Measurements from ENCODE around the gene ADI1. TPM values are rescaled to one million over a fixed set of nuclear protein-coding genes. Genes with fewer than 3 reads are reported as not detected.
"Not testable (repeated sequence)": the region's sequence is repeated elsewhere in the genome, so short reads cannot be mapped to it uniquely, and the experiment has no call there.

Gene ADI1
- total and polyA plus RNA-seq, 2 experiments from 2014 or later: 106 to 204 TPM

GRCh38 chr2:3450385-3451010 is 68.8 kb downstream of the ADI1 start:
- TF ChIP-seq EZH2phosphoT487 (IDR thresholded peaks at IDR 0.05; ENCODE audit: low read depth, severe bottlenecking, unreplicated experiment) (no peak), EZH2 (IDR thresholded peaks at IDR 0.05; ENCODE audit: borderline replicate concordance) (no peak), CTCF (IDR thresholded peaks at IDR 0.05; ENCODE audit: poor library complexity) (no peak)

DNA sequence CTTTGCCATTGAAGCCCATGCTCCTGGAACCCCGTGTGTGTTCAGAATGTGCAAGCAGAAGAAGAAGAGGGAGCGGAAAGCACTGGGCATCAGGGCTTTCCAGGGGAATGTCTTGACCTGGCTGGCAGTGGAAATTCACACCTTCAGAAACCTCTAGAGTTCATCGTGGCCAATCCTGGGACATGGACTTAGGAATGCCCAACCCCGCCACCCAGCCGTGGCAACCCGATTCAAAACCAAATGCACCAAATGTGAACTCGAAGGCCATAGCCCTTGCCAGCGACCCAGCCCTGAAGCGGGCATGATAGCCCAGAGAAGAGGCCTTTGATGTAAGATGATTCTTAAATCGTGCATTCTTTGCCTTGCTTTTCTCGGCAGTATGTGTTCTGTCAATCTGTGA is 69.4 kb downstream of the ADI1 start:
- H3K27me3 ChIP-seq: no peaks in the 10 kb centered on the region
- H3K27ac ChIP-seq: no peak overlapping the region
- no peak overlapping the region for H3K4me3 ChIP-seq
- H3K9me2 ChIP-seq (replicated peaks; ENCODE audit: insufficient read depth): no peaks in the 10 kb centered on the region
- H3K36me3 ChIP-seq (replicated peaks; ENCODE audit: insufficient read depth, low read depth): no peaks in the 10 kb centered on the region
- no peak for DNase-seq (ENCODE audit: low spot score)
- no peaks in the 10 kb centered on the region for H4K20me1 ChIP-seq (ENCODE audit: insufficient read depth, poor library complexity, severe bottlenecking)
- H3K79me2 ChIP-seq: no peaks in the 10 kb centered on the region
- TF ChIP-seq EZH2phosphoT487 (IDR thresholded peaks at IDR 0.05; ENCODE audit: low read depth, severe bottlenecking, unreplicated experiment): no peak
- no peaks in the 10 kb centered on the region for H3K9me3 ChIP-seq (ENCODE audit: low read depth)
- WGBS (ENCODE audit: low lambda C conversion rate, missing lambda C conversion rate): 96% methylated on average over 11 of the region's 11 CpGs
- H2AFZ ChIP-seq: no peak overlapping the region
- no peak overlapping the region for H3K4me2 ChIP-seq
- H3K4me1 ChIP-seq (ENCODE audit: insufficient read depth): no peaks in the 10 kb centered on the region

More at GRCh38 chr2:3450385-3451010, 68.8 kb downstream of the ADI1 start:
- Histone ChIP-seq H3K4me1 (ENCODE audit: insufficient read depth) (no peaks in the 10 kb centered on the region), H3K4me2 (no peak overlapping the region), H4K20me1 (ENCODE audit: insufficient read depth, poor library complexity, severe bottlenecking) (no peaks in the 10 kb centered on the region), H3K9me2 (replicated peaks; ENCODE audit: insufficient read depth) (no peaks in the 10 kb centered on the region), H3K9me3 (ENCODE audit: low read depth) (no peaks in the 10 kb centered on the region), H3K79me2 (no peaks in the 10 kb centered on the region), H3K36me3 (replicated peaks; ENCODE audit: insufficient read depth, low read depth) (no peaks in the 10 kb centered on the region), H3K27me3 (no peaks in the 10 kb centered on the region), H3K4me3 (no peak overlapping the region), H3K27ac (no peak overlapping the region), H2AFZ (no peak overlapping the region)
- no peak for DNase-seq (ENCODE audit: low spot score)
- 91% methylated on average over 16 of the region's 16 CpGs for WGBS (ENCODE audit: low lambda C conversion rate, missing lambda C conversion rate)

GRCh38 chr2:3449086-3449485 is 70.2 kb downstream of the ADI1 start:
- Histone ChIP-seq H4K20me1 (ENCODE audit: insufficient read depth, poor library complexity, severe bottlenecking) (no peaks in the 10 kb centered on the region), H3K9me2 (replicated peaks; ENCODE audit: insufficient read depth) (no peaks in the 10 kb centered on the region), H3K79me2 (no peaks in the 10 kb centered on the region), H3K27me3 (no peaks in the 10 kb centered on the region), H3K4me2 (no peak overlapping the region), H3K4me3 (no peak overlapping the region), H3K27ac (no peak overlapping the region), H3K4me1 (ENCODE audit: insufficient read depth) (no peaks in the 10 kb centered on the region), H3K36me3 (replicated peaks; ENCODE audit: insufficient read depth, low read depth) (no peaks in the 10 kb centered on the region), H2AFZ (no peak overlapping the region), H3K9me3 (ENCODE audit: low read depth) (no peaks in the 10 kb centered on the region)
- DNase-seq (ENCODE audit: low spot score): no peak
- WGBS (ENCODE audit: low lambda C conversion rate, missing lambda C conversion rate): 82% methylated on average over 13 of the region's 13 CpGs
- no peak for TF ChIP-seq CTCF (IDR thresholded peaks at IDR 0.05; ENCODE audit: poor library complexity)
- no peak for TF ChIP-seq EZH2phosphoT487 (IDR thresholded peaks at IDR 0.05; ENCODE audit: low read depth, severe bottlenecking, unreplicated experiment)
- TF ChIP-seq EZH2 (IDR thresholded peaks at IDR 0.05; ENCODE audit: borderline replicate concordance): no peak

- not testable (repeated sequence) for H3K4me1 ChIP-seq (ENCODE audit: insufficient read depth); H3K79me2 ChIP-seq; H3K9me2 ChIP-seq (replicated peaks; ENCODE audit: insufficient read depth); H3K27me3 ChIP-seq; DNase-seq (ENCODE audit: low spot score); H3K4me3 ChIP-seq; H4K20me1 ChIP-seq (ENCODE audit: insufficient read depth, poor library complexity, severe bottlenecking); H3K36me3 ChIP-seq (replicated peaks; ENCODE audit: insufficient read depth, low read depth); H3K27ac ChIP-seq; H3K4me2 ChIP-seq; H2AFZ ChIP-seq; H3K9me3 ChIP-seq (ENCODE audit: low read depth)
- 95% methylated on average over 32 of the region's 35 CpGs for WGBS (ENCODE audit: low lambda C conversion rate, missing lambda C conversion rate)
Observed at GRCh38 chr2:3448441-3448911, 70.9 kb downstream of the ADI1 start.
